Muscle layer of duodenum (tissue), 2 donors: ENCODE measurements around the gene CDH13.

Experiments
- H3K27ac ChIP-seq: one replicate; pipeline ENCODE4 v1.7.0; 2013; ENCODE audit warnings: mild to moderate bottlenecking, low read length
- H3K27me3 ChIP-seq: one replicate; pipeline ENCODE4 v1.7.0; 2013; ENCODE audit warnings: low read depth, mild to moderate bottlenecking, control low read depth, low read length
- H3K36me3 ChIP-seq, 2 donors: one replicate each; pipeline ENCODE4 v1.7.0; 2013; ENCODE audit warnings: low read length in 2 of 2, control low read depth in 1 of 2, mild to moderate bottlenecking in 1 of 2; ENCODE audit not compliant: insufficient read depth in 2 of 2, control insufficient read depth in 1 of 2
- H3K4me1 ChIP-seq, 2 donors: one replicate each; pipeline ENCODE4 v1.7.0; 2013; ENCODE audit warnings: low read length in 2 of 2, mild to moderate bottlenecking in 2 of 2, control low read depth in 1 of 2, moderate library complexity in 1 of 2; ENCODE audit not compliant: insufficient read depth in 2 of 2, control insufficient read depth in 1 of 2
- H3K4me3 ChIP-seq, 2 donors: one replicate each; pipeline ENCODE4 v1.7.0; 2013; ENCODE audit warnings: low read length in 2 of 2, low read depth in 1 of 2, mild to moderate bottlenecking in 1 of 2
- H3K9me3 ChIP-seq, 2 donors: one replicate each; pipeline ENCODE4 v1.7.0; 2013; ENCODE audit warnings: low read length in 2 of 2, control low read depth in 1 of 2, mild to moderate bottlenecking in 1 of 2; ENCODE audit not compliant: control insufficient read depth in 1 of 2
- donor health status: healthy.

Gene CDH13

GRCh38 chr16:83205896-83206295, 579.1 kb downstream of the CDH13 start:
- no peak overlapping the region for H3K27ac ChIP-seq
- H3K9me3 ChIP-seq, result no peaks in the 10 kb centered on the region
- no peaks in the 10 kb centered on the region for H3K36me3 ChIP-seq
- H3K4me3 ChIP-seq, result no peak overlapping the region
- no peaks in the 10 kb centered on the region for H3K27me3 ChIP-seq
- H3K4me1 ChIP-seq, result no peaks in the 10 kb centered on the region

GRCh38 chr16:83206426-83206825, 579.7 kb downstream of the CDH13 start:
- no peaks in the 10 kb centered on the region for H3K9me3 ChIP-seq
- H3K27ac ChIP-seq, result no peak overlapping the region
- no peaks in the 10 kb centered on the region for H3K27me3 ChIP-seq
- no peaks in the 10 kb centered on the region for H3K4me1 ChIP-seq
- no peak overlapping the region for H3K4me3 ChIP-seq
- no peaks in the 10 kb centered on the region for H3K36me3 ChIP-seq

- H3K4me1 ChIP-seq, result no peaks in the 10 kb centered on the region
- H3K27ac ChIP-seq, result no peak overlapping the region
- no peaks in the 10 kb centered on the region for H3K9me3 ChIP-seq
- H3K4me3 ChIP-seq, result no peak overlapping the region
- H3K27me3 ChIP-seq, result no peaks in the 10 kb centered on the region
- H3K36me3 ChIP-seq, result no peaks in the 10 kb centered on the region
Measured at GRCh38 chr16:83211711-83212110, 584.9 kb downstream of the CDH13 start.

GRCh38 chr16:83212301-83212841, 585.6 kb downstream of the CDH13 start:
- Histone ChIP-seq H3K36me3 (no peaks in the 10 kb centered on the region), H3K9me3 (no peaks in the 10 kb centered on the region), H3K27ac (no peak overlapping the region), H3K4me3 (no peak overlapping the region), H3K4me1 (no peaks in the 10 kb centered on the region), H3K27me3 (no peaks in the 10 kb centered on the region)

- Histone ChIP-seq H3K9me3 (no peaks in the 10 kb centered on the region), H3K36me3 (no peaks in the 10 kb centered on the region), H3K27me3 (no peaks in the 10 kb centered on the region), H3K4me1 (no peaks in the 10 kb centered on the region), H3K4me3 (no peak overlapping the region), H3K27ac (no peak overlapping the region)
Measured at GRCh38 chr16:83214671-83215070, 587.9 kb downstream of the CDH13 start.

- H3K4me3 ChIP-seq, result no peak overlapping the region
- H3K27ac ChIP-seq, result no peak overlapping the region
- no peaks in the 10 kb centered on the region for H3K9me3 ChIP-seq
- no peaks in the 10 kb centered on the region for H3K4me1 ChIP-seq
- no peaks in the 10 kb centered on the region for H3K27me3 ChIP-seq
- no peaks in the 10 kb centered on the region for H3K36me3 ChIP-seq
Measured at GRCh38 chr16:83215406-83216001, 588.7 kb downstream of the CDH13 start.

GRCh38 chr16:83219285-83219684, 592.5 kb downstream of the CDH13 start:
- Histone ChIP-seq H3K36me3 (no peaks in the 10 kb centered on the region), H3K27ac (no peak overlapping the region), H3K27me3 (no peaks in the 10 kb centered on the region), H3K4me1 (no peaks in the 10 kb centered on the region), H3K9me3 (no peaks in the 10 kb centered on the region), H3K4me3 (no peak overlapping the region)

GRCh38 chr16:83220066-83220465, 593.3 kb downstream of the CDH13 start:
- no peaks in the 10 kb centered on the region for H3K9me3 ChIP-seq
- no peak overlapping the region for H3K4me3 ChIP-seq
- H3K36me3 ChIP-seq, result no peaks in the 10 kb centered on the region
- no peaks in the 10 kb centered on the region for H3K4me1 ChIP-seq
- no peaks in the 10 kb centered on the region for H3K27me3 ChIP-seq
- H3K27ac ChIP-seq, result no peak overlapping the region

- H3K9me3 ChIP-seq, result no peaks in the 10 kb centered on the region
- no peaks in the 10 kb centered on the region for H3K27me3 ChIP-seq
- no peaks in the 10 kb centered on the region for H3K4me1 ChIP-seq
- H3K4me3 ChIP-seq, result no peak overlapping the region
- H3K27ac ChIP-seq, result no peak overlapping the region
- H3K36me3 ChIP-seq, result no peaks in the 10 kb centered on the region
Measured at GRCh38 chr16:83224642-83225041, 597.9 kb downstream of the CDH13 start.

GRCh38 chr16:83227336-83227735, 600.6 kb downstream of the CDH13 start:
- Histone ChIP-seq H3K9me3 (no peaks in the 10 kb centered on the region), H3K27me3 (no peaks in the 10 kb centered on the region), H3K4me1 (no peaks in the 10 kb centered on the region), H3K36me3 (no peaks in the 10 kb centered on the region), H3K4me3 (no peak overlapping the region), H3K27ac (no peak overlapping the region)

GRCh38 chr16:83231729-83232128, 605.0 kb downstream of the CDH13 start:
- H3K27ac ChIP-seq, result no peak overlapping the region
- no peaks in the 10 kb centered on the region for H3K9me3 ChIP-seq
- no peaks in the 10 kb centered on the region for H3K36me3 ChIP-seq
- H3K4me3 ChIP-seq, result no peak overlapping the region
- no peaks in the 10 kb centered on the region for H3K4me1 ChIP-seq
- no peaks in the 10 kb centered on the region for H3K27me3 ChIP-seq

GRCh38 chr16:83233153-83233552, 606.4 kb downstream of the CDH13 start:
- Histone ChIP-seq H3K4me3 (no peak overlapping the region), H3K4me1 (no peaks in the 10 kb centered on the region), H3K27ac (no peak overlapping the region), H3K9me3 (no peaks in the 10 kb centered on the region), H3K36me3 (no peaks in the 10 kb centered on the region), H3K27me3 (no peaks in the 10 kb centered on the region)
